ENCODE measurements around the gene ELF4. TPM values are rescaled to one million over a fixed set of nuclear protein-coding genes. Genes with fewer than 3 reads are reported as not detected.

ELF4 gene
- total RNA-seq, 1 donor from 2014 or later = not detected

GRCh38 chrX:130071611-130072344 lies 38.5 kb downstream of the ELF4 start:
- H3K27me3 ChIP-seq = no peaks in the 10 kb centered on the region
- Mint-ChIP-seq H3K27me3 (ENCODE audit: insufficient read depth, low read depth) (peaks cover 6% of the 10 kb centered on the region), H3K4me3 (no peak overlapping the region), H3K36me3 (peaks cover 2% of the 10 kb centered on the region), H3K9me3 (peaks cover 2% of the 10 kb centered on the region), H3K27ac (peak overlapping the region; percentile 7), H3K4me1 (no peaks in the 10 kb centered on the region)
- H4K20me1 ChIP-seq (ENCODE audit: low read depth) = no peaks in the 10 kb centered on the region
- H3K4me2 ChIP-seq = no peak overlapping the region
- H3K79me2 ChIP-seq (ENCODE audit: low read depth) = no peaks in the 10 kb centered on the region
- TF ChIP-seq, protein P1, sequence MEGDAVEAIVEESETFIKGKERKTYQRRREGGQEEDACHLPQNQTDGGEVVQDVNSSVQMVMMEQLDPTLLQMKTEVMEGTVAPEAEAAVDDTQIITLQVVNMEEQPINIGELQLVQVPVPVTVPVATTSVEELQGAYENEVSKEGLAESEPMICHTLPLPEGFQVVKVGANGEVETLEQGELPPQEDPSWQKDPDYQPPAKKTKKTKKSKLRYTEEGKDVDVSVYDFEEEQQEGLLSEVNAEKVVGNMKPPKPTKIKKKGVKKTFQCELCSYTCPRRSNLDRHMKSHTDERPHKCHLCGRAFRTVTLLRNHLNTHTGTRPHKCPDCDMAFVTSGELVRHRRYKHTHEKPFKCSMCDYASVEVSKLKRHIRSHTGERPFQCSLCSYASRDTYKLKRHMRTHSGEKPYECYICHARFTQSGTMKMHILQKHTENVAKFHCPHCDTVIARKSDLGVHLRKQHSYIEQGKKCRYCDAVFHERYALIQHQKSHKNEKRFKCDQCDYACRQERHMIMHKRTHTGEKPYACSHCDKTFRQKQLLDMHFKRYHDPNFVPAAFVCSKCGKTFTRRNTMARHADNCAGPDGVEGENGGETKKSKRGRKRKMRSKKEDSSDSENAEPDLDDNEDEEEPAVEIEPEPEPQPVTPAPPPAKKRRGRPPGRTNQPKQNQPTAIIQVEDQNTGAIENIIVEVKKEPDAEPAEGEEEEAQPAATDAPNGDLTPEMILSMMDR (IDR thresholded peaks at IDR 0.05) = no peak
- TF ChIP-seq EZH2phosphoT487 (IDR thresholded peaks at IDR 0.05) (no peak), EZH2 (IDR thresholded peaks at IDR 0.05) (no peak)
- H3K4me3 ChIP-seq = no peak overlapping the region
- no peaks in the 10 kb centered on the region for H3F3A ChIP-seq (ENCODE audit: low read depth)
- H3K36me3 ChIP-seq = no peaks in the 10 kb centered on the region
- H3K4me1 ChIP-seq = no peaks in the 10 kb centered on the region
- no peak for DNase-seq (ENCODE audit: low spot score)
- H3K9ac ChIP-seq = no peak overlapping the region
- no peak overlapping the region for H2AFZ ChIP-seq (replicated peaks)
- H3K9me3 ChIP-seq (ENCODE audit: low read depth) = no peaks in the 10 kb centered on the region
- no peak overlapping the region for H3K27ac ChIP-seq

DNA sequence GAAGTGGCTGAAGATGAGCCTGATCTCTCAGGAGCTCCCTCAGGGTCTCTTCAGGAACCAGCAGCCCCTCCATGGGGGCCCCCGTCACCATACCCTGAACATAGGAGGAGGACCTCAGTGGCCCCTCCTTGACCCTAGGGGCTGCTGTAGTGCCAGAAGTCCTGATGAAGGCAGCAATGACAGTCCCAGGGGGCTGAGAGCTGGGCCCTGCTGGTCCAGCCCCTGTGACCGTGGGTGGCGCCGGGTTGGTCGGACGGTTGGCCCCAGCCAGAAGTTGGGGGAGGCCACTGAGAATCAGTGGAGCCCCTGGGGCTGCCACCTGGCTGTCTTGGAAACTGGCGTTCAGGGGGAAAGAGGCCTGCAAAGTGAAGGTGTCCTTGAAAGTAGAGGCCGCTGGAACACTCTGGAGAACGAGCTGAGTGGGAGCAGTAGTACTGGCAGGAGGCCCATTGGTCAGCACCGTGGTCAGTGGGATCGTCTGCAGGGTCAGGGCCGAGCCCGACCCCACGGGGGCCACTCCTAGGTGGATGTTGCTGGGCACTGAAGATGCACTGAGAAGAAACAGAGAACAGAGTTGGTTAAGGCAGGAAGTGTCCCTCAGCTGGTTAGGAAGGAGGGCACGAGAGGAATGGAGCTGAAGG lies 43.2 kb downstream of the ELF4 start:
- Histone ChIP-seq H3K9ac (no peak overlapping the region), H3K4me1 (no peaks in the 10 kb centered on the region), H3K27me3 (no peaks in the 10 kb centered on the region), H3K4me2 (no peak overlapping the region), H3K79me2 (ENCODE audit: low read depth) (no peaks in the 10 kb centered on the region), H3F3A (ENCODE audit: low read depth) (no peaks in the 10 kb centered on the region), H3K36me3 (no peaks in the 10 kb centered on the region), H3K9me3 (ENCODE audit: low read depth) (no peaks in the 10 kb centered on the region), H3K27ac (no peak overlapping the region), H4K20me1 (ENCODE audit: low read depth) (no peaks in the 10 kb centered on the region), H2AFZ (replicated peaks) (no peak overlapping the region), H3K4me3 (no peak overlapping the region)
- no peak overlapping the region for H3K4me3 Mint-ChIP-seq
- no peaks in the 10 kb centered on the region for H3K36me3 Mint-ChIP-seq
- H3K9me3 Mint-ChIP-seq = no peaks in the 10 kb centered on the region
- no peak overlapping the region for H3K27ac Mint-ChIP-seq
- H3K27me3 Mint-ChIP-seq (ENCODE audit: insufficient read depth, low read depth) = peaks cover 2% of the 10 kb centered on the region
- no peak for DNase-seq (ENCODE audit: low spot score)
- peaks cover 3% of the 10 kb centered on the region for H3K4me1 Mint-ChIP-seq
- no peak for TF ChIP-seq EZH2 (IDR thresholded peaks at IDR 0.05)
- no peak for TF ChIP-seq EZH2phosphoT487 (IDR thresholded peaks at IDR 0.05)
- TF ChIP-seq, protein P1 (IDR thresholded peaks at IDR 0.05) = no peak

GRCh38 chrX:130060122-130061069 lies 49.9 kb downstream of the ELF4 start:
- H3K9ac ChIP-seq = no peak overlapping the region
- H3K9me3 Mint-ChIP-seq = no peaks in the 10 kb centered on the region
- H3K27ac Mint-ChIP-seq = peak overlapping the region; percentile 90

More at GRCh38 chrX:130060122-130061069, 49.9 kb downstream of the ELF4 start:
- Histone ChIP-seq H3K27ac (no peak overlapping the region), H4K20me1 (ENCODE audit: low read depth) (peaks cover 10% of the 10 kb centered on the region), H3K4me2 (peak overlapping the region; percentile 74), H3K4me3 (peak overlapping the region; percentile 34), H3K36me3 (no peaks in the 10 kb centered on the region), H3K79me2 (ENCODE audit: low read depth) (no peaks in the 10 kb centered on the region), H3F3A (ENCODE audit: low read depth) (peaks cover 13% of the 10 kb centered on the region), H3K9me3 (ENCODE audit: low read depth) (no peaks in the 10 kb centered on the region), H2AFZ (replicated peaks) (no peak overlapping the region), H3K27me3 (peaks cover 11% of the 10 kb centered on the region), H3K4me1 (no peaks in the 10 kb centered on the region)
- Mint-ChIP-seq H3K36me3 (peaks cover 10% of the 10 kb centered on the region), H3K27me3 (ENCODE audit: insufficient read depth, low read depth) (peaks cover 6% of the 10 kb centered on the region), H3K4me1 (peaks cover 12% of the 10 kb centered on the region), H3K4me3 (peak overlapping the region; percentile 83)
- TF ChIP-seq, protein P1 (IDR thresholded peaks at IDR 0.05) = peak; percentile 74
- TF ChIP-seq EZH2 (IDR thresholded peaks at IDR 0.05) (no peak), EZH2phosphoT487 (IDR thresholded peaks at IDR 0.05) (no peak)
- peak; percentile 85 for DNase-seq (ENCODE audit: low spot score)
